ENCODE data around the gene CFAP46. TPM values are rescaled to one million over a fixed set of nuclear protein-coding genes. Genes with fewer than 3 reads are reported as not detected.
"Not testable (repeated sequence)": the region's sequence is repeated elsewhere in the genome, so short reads cannot be mapped to it uniquely, and the experiment has no call there.

CFAP46 gene
- total RNA-seq, 2 donors from 2014 or later, result 0.35 to 1.5 TPM

DNA sequence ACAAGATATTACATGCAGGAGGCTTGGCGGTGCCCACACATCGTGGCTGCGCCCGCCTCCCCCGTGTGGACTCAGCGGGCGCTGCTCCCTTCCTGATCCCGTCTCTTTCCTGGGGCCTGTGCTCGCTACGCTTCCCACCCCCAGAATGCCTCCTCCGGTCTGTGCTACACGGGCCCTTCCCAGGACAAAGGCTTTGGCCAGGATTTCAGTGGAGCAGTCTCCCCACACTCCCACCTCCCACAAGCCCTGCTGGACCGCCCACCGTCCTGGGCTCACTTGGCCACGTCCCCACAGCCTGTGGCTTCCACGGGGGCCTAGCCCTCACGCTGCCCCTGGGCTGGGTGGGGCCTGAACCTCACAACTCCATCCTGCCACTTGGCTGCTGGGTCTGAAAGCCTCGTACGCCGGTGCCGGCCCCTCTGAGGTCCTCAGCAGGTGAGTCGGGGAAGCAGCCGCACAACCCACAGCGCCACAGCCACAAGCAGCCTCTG, 17.3 kb downstream of the CFAP46 start:
- TF ChIP-seq, protein P1, sequence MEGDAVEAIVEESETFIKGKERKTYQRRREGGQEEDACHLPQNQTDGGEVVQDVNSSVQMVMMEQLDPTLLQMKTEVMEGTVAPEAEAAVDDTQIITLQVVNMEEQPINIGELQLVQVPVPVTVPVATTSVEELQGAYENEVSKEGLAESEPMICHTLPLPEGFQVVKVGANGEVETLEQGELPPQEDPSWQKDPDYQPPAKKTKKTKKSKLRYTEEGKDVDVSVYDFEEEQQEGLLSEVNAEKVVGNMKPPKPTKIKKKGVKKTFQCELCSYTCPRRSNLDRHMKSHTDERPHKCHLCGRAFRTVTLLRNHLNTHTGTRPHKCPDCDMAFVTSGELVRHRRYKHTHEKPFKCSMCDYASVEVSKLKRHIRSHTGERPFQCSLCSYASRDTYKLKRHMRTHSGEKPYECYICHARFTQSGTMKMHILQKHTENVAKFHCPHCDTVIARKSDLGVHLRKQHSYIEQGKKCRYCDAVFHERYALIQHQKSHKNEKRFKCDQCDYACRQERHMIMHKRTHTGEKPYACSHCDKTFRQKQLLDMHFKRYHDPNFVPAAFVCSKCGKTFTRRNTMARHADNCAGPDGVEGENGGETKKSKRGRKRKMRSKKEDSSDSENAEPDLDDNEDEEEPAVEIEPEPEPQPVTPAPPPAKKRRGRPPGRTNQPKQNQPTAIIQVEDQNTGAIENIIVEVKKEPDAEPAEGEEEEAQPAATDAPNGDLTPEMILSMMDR (IDR thresholded peaks at IDR 0.05), result no peak
- no peaks in the 10 kb centered on the region for H3K4me1 ChIP-seq
- H3K36me3 ChIP-seq, result no peaks in the 10 kb centered on the region
- no peak overlapping the region for H3K27ac ChIP-seq
- H3K4me3 ChIP-seq, result no peak overlapping the region
- no peaks in the 10 kb centered on the region for H3K9me3 ChIP-seq
- no peaks in the 10 kb centered on the region for H3K27me3 ChIP-seq
- DNase-seq (ENCODE audit: low spot score), result no peak

DNA sequence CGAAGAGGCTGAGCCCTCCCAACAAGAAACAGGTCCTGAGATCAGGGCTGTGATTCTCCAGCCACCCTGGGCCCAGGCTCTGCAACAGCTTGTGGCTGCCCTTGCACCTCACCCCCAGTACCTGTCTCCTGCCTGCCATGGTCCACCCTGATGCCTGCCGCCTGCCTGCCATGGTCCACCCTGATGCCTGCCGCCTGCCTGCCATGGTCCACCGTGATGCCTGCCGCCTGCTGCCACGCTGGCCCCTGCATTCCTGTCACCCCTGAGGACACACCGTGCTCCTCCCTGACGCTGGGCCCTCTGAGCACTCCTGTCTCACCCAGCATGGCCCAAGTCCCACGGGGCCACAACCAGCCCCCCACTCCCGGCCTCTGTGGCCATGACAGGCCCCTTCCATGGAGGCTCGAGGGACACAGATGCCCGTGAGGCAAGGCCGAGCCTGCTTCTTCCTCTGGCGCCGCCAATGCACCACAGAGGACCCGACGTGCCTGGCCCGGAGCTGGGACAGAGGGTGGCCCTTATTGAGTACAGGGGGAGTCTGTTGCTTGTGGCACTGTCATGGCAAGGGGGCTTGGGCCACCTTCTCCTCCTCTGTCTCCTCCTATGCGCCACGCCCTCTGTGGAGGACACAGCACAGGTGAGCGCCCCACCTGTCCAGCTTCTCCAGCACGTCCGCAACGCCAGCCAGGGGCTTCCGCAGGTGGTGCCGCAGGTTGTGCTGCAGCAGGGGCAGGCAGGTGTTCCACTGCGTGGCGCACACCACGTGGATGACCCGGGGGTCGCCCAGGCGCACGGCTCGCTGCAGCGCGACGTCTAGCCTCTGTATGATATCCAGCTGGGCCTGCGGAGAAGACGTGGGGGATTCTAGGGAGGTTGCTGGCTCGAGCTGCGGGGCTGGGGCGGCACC, 18.1 kb downstream of the CFAP46 start:
- H3K9me3 ChIP-seq, result no peaks in the 10 kb centered on the region
- no peak overlapping the region for H3K27ac ChIP-seq
- TF ChIP-seq, protein P1 (IDR thresholded peaks at IDR 0.05), result no peak
- H3K36me3 ChIP-seq, result no peaks in the 10 kb centered on the region
- H3K27me3 ChIP-seq, result no peaks in the 10 kb centered on the region
- DNase-seq (ENCODE audit: low spot score), result no peak
- no peak overlapping the region for H3K4me3 ChIP-seq
- H3K4me1 ChIP-seq, result no peaks in the 10 kb centered on the region

DNA sequence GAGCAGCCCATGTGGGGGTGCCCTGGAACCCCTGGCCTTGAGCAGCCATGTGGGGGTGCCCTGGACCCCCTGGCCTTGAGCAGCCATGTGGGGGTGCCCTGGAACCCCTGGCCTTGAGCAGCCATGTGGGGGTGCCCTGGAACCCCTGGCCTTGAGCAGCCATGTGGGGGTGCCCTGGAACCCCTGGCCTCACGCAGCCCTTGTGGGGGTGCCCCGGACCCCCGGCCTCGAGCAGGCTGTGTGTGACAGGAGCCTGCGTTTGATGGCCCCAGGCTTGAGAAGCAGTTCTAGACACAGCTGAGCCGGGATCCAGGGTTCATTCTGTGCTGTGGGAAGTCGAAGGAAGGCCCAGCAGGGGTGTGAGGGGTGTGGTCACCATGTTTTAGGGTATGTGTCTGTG, 19.0 kb downstream of the CFAP46 start:
- not testable (repeated sequence) for H3K36me3 ChIP-seq; DNase-seq (ENCODE audit: low spot score); H3K4me1 ChIP-seq; H3K9me3 ChIP-seq; H3K27me3 ChIP-seq; H3K27ac ChIP-seq; H3K4me3 ChIP-seq

DNA sequence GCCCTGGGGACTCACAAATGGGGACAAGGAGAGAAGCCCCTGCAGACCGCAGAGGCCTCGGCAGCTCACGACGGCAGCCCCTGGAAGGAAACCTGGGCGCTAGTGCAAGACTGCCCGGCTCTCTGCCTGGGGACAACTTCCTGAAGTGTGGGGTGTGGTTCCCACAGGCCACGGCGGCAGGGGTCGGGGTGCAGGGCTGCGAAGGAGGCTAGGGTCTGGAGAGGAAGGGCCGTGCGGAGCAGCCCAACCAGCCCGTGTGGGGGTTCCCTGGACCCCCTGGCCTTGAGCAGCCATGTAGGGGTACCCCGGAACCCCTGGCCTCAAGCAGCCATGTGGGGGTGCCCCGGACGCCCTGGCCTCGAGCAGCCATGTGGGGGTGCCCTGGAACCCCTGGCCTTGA, 19.5 kb downstream of the CFAP46 start:
- Histone ChIP-seq H3K27me3 (no peaks in the 10 kb centered on the region), H3K4me1 (no peaks in the 10 kb centered on the region), H3K9me3 (no peaks in the 10 kb centered on the region), H3K4me3 (no peak overlapping the region), H3K36me3 (no peaks in the 10 kb centered on the region), H3K27ac (no peak overlapping the region)
- no peak for DNase-seq (ENCODE audit: low spot score)
- TF ChIP-seq, protein P1 (IDR thresholded peaks at IDR 0.05), result no peak

DNA sequence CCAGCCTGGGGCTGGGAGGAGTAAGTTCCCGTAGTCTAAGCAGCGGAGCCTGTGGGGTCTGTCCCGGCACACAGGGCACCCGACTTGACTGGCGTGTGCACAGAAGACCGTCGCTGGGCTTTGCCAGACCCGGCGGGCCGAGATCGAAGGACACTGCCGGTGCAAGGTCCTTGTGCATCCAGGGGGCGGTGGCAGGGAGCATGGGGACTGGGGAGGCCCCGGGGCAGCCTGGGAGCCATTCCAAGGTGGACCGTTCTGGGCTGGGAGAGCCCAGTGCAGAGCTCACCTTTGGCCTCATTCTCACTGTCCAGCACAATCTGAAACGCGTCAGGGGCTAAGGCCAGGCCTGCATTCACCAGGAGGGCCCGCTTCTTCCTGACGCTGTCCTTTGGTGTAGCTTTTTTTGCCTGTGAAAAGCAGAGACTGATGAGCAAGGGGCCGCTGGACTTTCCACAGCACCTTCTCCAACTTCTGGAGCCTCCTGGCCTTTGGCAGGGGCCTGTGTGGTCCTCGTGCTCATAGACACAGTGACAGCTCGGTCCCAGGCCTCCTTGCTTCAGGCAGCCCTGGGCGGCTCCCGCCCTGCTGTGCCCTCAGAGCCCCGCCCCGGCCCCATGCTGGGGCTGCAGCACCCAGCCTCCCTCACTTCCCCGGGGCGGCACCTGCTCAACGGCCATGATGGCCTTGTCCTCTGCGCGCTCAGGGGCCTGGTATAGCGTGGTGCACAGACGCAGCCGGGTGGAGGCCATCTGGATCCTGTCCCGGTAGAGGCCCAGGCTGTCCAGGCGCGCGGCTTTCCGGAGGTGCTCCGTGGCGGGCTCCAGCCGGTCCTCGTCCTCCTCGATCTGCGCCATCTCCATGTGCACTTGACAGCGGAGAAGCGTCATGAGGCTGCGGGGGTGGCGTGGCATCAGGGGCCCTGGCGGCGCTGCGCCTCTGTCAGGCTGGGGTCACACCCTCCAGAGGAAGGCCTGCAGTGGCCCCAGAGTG, 20.3 kb downstream of the CFAP46 start:
- no peaks in the 10 kb centered on the region for H3K36me3 ChIP-seq
- TF ChIP-seq, protein P1 (IDR thresholded peaks at IDR 0.05), result no peak
- no peak overlapping the region for H3K27ac ChIP-seq
- no peaks in the 10 kb centered on the region for H3K9me3 ChIP-seq
- no peaks in the 10 kb centered on the region for H3K4me1 ChIP-seq
- H3K27me3 ChIP-seq, result no peaks in the 10 kb centered on the region
- DNase-seq (ENCODE audit: low spot score), result no peak
- no peak overlapping the region for H3K4me3 ChIP-seq

DNA sequence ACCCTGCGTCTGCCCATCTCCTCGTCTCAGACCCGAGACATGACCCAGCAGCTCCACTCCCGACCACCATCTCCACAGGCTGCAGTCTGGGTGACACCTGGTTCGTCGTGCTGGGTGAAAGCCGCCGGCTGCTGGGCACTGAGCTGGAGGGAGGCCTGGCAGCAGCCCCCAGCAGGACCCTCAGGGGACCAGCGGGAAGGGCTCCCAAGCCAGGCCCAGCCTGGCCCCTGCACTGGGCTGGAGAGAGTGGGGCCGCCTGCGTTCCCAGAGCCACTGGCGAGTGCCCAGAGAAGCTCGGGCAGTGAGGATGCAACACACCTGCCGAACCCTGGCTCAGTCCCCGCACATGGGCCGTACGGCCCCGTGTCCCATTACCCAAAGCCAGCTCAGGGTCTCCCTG, 21.3 kb downstream of the CFAP46 start:
- no peaks in the 10 kb centered on the region for H3K27me3 ChIP-seq
- H3K36me3 ChIP-seq, result no peaks in the 10 kb centered on the region
- TF ChIP-seq, protein P1 (IDR thresholded peaks at IDR 0.05), result no peak
- no peak for DNase-seq (ENCODE audit: low spot score)
- no peaks in the 10 kb centered on the region for H3K4me1 ChIP-seq
- H3K9me3 ChIP-seq, result no peaks in the 10 kb centered on the region
- no peak overlapping the region for H3K4me3 ChIP-seq
- H3K27ac ChIP-seq, result no peak overlapping the region
